NOMO-1 (cell line): Measurements from ENCODE around the gene ASGR2.
A peak's percentile ranks its signal among the peaks of the same experiment; 100 is the strongest.
"Not testable (repeated sequence)": the region's sequence is repeated elsewhere in the genome, so short reads cannot be mapped to it uniquely, and the experiment has no call there.

ENCODE experiments used
- DNase-seq, 2 experiments: peaks; one replicate each; lab custom pipeline; 2025; ENCODE audit not compliant: unreplicated experiment in 2 of 2; lab: John Stamatoyannopoulos, UW

Gene ASGR2

DNA sequence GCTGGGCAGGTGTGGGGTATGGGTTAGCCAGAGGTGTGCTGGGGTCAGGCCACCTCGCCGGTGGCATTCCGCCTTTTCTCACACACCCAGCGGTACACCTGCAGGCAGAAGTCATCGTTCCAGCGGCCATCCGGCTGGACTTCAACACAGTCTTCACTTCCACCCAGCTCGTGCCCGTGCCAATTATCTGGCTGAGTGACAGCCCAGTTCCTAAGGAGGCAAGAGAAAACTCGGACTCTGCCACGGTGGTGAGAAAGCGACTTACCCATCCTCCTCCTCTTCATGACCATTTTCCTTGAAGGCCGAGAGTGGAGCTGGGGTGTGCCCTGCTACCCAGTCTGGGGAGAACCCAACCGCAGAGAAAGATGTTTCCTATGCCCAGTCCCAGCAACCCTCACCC lies 13.1 kb downstream of the ASGR2 start:
- DNase-seq, result no peak

DNA sequence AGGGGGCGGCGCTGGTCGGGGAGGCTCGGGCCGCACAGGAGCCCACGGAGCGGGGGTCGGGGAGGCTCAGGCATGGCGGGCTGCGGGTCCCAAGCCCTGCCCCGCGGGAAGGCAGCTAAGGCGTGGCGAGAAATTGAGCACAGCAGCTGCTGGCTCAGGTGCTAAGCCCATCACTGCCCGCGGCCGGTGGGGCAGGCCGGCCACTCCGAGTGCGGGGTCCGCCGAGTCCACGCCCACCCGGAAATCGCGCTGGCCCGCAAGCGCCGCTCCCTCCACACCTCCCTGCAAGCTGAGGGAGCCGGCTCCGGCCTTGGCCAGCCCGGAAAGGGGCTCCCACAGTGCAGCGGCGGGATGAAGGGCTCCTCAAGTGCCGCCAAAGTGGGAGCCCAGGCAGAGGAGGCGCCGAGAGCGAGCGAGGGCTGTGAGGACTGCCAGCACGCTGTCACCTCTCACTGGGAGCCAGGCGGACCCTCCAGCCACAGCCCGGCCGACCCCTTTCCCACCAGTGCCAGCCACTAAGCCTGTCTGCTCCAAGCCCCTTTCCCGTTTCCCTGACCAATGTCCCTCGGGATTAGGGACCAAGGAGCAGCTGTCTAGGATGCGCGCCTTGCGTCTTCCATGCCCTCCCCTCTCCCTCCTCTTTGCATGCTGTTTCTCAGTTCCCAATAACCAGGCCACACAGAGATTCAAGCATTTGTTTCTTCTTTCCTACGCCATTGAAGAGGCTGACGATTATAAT lies 13.8 kb downstream of the ASGR2 start:
- DNase-seq, result not testable (repeated sequence)

DNA sequence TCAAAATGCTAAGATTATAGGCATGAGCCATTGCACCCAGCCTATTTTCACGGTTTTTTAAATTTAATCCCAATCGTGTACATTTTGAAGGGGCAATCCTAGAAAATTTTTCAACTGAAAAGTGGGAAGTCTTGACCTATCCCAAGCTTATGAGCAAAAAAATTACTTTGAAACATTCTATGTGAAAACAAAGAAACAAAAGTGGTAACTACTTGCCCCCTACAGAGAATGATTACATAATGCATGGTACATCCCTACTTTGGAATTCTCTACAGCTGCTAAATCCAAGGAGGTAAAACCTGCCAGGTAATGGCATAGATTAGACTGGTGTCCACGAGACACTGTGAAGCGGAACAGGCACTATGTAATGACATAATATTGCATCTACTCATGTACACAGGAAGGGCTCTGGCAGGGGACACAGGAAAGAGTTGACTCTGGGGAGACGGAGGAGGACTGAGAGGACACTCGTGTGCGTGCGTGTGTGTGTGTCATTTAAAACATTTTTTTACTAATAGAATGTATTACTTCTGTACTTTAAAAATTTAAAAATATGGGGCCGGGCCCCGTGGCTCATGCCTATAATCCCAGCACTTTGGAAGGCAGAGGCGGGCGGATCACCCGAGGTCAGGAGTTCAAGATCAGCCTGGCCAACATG lies 15.7 kb downstream of the ASGR2 start:
- no peak for DNase-seq

DNA sequence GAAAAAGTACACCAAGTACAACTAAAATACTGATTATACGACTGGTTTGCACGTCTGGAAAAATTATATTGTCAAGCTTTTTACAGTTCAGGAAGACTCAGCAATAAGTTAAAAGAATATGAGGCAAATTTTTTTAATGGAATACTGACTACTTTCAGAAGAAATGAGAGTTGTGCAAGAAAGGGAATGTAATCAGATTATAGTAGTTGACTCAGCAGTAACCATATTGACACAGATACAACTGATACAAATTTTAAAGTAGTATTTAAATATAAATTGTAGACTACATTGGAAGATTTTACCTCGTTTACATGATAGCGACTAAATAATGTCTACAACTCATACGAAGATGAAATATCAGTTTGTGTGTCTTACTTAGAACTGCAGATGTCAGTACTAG lies 16.7 kb downstream of the ASGR2 start:
- DNase-seq, result no peak

DNA sequence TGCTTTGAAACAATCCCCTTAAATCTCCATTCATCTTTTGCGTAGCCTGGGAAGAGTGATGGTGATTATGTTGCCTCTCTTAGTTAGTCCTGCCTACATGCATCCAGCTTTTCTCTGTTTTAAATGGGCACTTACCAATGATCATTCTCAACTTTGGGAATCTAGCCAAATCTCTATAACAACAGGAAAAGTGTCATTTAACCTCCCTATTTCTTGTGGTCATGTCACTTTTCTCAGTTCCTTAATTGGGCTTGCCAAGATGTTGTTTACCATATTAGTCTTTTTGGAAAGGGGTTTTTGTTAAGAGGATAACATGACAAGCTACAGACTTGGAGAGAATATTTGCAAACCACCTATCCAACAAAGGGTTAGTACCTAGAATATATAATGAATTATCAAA lies 19.0 kb downstream of the ASGR2 start:
- peak; percentile 54 to 78 for DNase-seq

DNA sequence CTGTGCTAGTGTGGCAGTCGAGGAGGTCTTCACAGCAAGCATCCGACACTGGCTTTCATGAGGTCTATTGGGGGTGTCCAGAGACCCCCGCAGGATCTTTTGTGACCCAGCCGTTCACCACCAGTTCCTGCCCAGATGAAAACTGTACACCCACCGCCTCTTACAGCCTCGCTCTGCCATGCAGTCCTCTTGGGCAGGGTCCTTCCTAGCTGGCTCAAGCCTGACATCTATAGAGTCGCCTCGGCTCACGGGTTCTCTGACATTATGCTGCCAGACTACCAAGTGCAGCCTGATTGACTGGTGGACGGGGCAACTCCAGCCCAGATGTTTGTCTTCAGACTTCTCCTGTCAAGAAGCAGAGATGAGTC lies 20.0 kb downstream of the ASGR2 start:
- DNase-seq, result no peak

DNA sequence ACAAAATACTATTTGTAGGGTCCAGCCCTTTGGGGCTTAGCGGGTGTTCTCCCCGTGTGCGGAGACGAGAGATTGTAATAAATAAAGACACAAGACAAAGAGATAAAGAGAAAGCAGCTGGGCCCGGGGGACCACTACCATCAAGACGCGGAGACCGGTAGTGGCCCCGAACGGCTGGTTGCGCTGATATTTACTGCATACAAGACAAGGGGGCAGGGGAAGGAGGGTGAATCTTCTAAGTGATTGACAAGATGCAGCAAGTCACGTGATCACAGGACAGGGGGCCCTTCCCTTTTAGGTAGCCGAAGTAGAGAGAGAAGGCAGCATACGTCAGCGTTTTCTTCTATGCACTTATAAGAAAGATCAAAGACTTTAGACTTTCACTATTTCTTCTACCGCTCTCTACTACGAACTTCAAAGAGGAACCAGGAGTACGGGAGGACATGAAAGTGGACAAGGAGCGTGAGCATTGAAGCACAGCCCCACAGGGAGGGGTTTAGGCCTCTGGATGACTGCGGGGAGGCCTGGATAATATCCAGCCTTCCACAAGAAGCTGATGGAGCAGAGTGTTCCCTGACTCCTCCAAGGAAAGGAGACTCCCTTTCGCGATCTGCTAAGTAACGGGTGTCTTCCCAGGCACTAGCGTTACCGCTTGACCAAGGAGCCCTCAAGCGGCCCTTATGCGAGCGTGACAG lies 23.2 kb downstream of the ASGR2 start:
- DNase-seq, result peak in 1 of 2 experiments; percentile 37

DNA sequence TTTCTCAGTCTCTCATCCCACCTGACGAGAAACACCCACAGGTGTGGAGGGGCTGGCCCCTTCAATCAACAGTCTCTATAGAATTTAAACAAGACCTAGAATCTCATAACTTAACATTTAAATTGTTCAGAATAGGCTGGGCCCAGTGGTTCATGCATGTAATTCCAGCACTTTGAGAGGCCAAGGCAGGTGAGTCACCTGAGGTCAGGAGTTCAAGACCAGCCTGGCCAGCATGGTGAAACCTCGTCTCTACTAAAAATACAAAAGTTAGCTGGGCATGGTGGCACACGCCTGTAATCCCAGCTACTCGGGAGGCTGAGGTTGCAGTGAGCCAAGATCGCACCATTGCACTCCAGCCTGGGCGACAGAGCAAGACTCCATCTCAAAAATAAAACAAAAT lies 25.1 kb downstream of the ASGR2 start:
- DNase-seq, result not testable (repeated sequence)

DNA sequence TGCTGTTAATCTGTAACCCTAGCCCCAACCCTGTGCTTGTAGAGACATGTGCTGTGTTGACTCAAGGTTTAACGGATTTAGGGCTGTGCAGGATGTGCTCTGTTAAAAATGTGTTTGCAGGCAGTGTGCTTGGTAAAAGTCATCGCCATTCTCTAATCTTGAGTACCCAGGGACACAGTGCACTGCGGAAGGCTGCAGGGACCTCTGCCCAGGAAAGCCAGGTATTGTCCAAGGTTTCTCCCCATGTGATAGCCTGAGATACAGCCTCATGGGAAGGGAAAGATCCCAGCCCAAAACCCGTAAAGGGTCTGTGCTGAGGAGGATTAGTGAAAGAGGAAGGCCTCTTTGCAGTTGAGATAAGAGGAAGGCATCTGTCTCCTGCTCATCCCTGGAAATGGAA lies 26.2 kb downstream of the ASGR2 start:
- not testable (repeated sequence) for DNase-seq

GRCh38 chr17:7084088-7084487 lies 30.5 kb downstream of the ASGR2 start:
- DNase-seq, result no peak

GRCh38 chr17:7083592-7083991 lies 31.0 kb downstream of the ASGR2 start:
- DNase-seq, result no peak

DNA sequence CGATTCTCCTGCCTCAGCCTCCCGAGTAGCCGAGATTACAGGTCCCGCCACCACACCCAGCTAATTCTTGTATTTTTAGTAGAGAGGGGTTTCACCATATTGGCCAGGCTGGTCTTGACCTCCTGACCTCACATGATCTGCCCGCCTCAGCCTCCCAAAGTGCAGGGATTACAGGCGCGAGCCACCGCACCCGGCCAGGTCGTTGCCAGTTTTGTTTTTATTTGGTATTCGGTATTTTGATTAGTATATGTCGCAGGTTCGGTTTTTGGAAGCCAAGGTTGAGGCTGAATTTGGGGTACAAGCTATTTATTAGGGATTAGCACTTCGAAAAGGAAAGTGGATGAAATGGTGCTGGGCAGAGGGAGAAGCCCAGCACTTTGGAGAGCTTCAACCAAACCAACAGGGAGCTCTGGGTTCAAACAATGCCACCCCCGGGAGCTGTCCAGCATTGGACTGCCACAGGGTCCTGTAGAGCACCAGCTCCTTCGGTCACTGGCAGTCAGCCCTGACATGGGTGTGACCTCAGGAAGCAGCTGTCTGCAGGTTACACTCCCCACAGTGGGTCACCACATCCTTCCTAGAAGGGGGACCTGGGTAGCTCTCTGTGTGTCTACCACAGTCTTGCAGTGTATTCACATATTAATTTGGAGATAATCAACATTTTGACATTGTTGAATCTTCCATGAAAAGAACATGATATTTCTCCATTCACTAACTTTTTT lies 33.1 kb downstream of the ASGR2 start:
- peak in 1 of 2 experiments; percentile 8 for DNase-seq

DNA sequence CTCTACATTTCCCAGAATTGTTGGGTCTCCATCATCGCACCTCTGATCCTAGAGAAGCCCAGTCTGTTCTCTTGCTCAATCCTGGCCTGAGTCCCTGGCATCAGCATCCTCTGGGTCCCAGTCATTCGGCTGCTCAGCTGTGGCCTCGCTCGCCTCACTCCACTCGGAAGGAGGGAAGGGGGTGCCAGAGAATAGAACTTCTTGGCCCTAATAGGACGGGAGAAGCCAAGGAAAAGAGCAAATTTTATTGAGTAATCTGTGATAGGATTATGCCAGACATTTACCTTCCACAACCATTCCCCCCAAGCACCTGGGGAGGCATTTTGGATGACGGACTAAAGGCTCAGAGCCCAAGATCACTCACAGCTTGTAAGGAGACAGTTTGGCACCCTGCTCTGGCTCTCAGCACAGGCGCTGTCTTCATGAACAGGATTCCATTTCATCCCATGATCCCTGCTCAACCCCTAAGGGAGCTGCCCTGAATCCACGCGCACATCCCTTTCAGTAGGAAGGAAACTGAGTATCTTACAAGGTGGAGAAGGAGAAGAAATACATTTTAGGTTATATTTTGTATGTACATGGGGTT lies 34.1 kb downstream of the ASGR2 start:
- no peak for DNase-seq

- DNase-seq, result peak; percentile 15 to 25
Observed at GRCh38 chr17:7079581-7080455, 34.8 kb downstream of the ASGR2 start, which contains the start of gene CLEC10A. Gene CLEC10A (minus strand): TSS chr17:7080251. CDS start chr17:7078812, 1,439 bp downstream.

DNA sequence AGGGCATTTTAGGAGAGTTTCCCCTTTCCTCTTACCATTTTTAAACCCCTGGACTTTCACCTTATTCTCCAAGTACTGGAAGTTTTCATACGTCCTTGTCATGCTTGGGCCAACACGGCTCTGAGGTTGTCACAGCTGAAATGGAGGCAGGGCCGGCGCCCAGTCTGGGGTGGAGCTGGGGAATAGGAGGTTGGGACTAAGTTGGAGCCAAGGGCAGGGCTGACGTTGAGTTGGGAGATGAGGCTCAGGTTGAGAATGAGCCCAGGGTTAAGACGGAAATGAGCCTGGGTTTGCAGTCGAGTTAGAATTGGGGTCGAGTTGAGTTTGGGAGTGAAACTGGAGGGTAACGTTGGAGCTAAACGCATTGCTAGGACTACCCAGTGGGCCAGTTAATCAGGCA lies 35.9 kb downstream of the ASGR2 start:
- no peak for DNase-seq

GRCh38 chr17:7077911-7078546 lies 36.6 kb downstream of the ASGR2 start:
- DNase-seq, result no peak

GRCh38 chr17:7074931-7075330 lies 39.7 kb downstream of the ASGR2 start:
- DNase-seq, result no peak

GRCh38 chr17:7072406-7072805 lies 42.2 kb downstream of the ASGR2 start:
- no peak for DNase-seq

DNA sequence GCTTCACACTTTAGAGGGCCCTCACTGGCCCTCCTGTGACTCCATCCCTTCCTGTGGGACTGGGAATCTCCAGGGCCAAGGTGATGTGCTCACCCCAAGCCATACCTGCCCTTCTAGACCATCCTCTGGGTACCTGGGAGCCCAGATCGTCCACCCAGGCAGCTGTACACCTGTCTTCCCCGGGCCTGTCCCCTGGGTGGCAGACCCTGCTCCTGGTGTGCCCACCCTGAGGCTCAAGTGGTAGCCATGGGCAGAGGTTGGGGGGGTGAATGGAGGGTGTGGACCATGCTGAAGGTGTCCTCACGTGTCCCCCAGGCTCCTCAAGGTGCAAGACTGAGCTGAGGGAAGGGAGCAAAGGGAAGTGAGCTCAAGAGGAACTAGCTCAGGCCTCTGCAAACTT lies 43.9 kb downstream of the ASGR2 start:
- DNase-seq, result no peak
